Dedifferentiated amniotic fluid mesenchymal stem cell (primary cell): ENCODE data around the gene CMTM2.
"Not testable (repeated sequence)": the region's sequence is repeated elsewhere in the genome, so short reads cannot be mapped to it uniquely, and the experiment has no call there.

ENCODE experiments used
- DNase-seq: peaks from one replicate; pipeline ENCODE4 v3.0.0-alpha.2; 2016; ENCODE audit errors: extremely low spot score

The CMTM2 gene

DNA sequence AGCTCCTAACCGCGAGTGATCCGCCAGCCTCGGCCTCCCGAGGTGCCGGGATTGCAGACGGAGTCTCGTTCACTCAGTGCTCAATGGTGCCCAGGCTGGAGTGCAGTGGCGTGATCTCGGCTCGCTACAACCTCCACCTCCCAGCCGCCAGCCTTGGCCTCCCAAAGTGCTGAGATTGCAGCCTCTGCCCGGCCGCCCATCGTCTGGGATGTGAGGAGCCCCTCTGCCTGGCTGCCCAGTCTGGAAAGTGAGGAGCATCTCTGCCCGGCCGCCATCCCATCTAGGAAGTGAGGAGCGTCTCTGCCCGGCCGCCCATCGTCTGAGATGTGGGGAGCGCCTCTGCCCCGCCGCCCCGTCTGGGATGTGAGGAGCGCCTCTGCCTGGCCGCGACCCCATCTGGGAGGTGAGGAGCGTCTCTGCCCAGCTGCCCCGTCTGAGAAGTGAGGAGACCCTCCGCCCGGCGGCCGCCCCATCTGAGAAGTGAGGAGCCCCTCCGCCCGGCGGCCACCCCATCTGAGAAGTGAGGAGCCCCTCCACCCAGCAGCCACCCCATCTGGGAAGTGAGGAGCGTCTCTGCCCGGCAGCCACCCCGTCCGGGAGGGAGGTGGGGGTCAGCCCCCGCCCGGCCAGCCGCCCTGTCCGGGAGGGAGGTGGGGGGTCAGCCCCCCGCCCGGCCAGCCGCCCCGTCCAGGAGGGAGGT lies 51.4 kb downstream of the CMTM2 start:
- not testable (repeated sequence) for DNase-seq

DNA sequence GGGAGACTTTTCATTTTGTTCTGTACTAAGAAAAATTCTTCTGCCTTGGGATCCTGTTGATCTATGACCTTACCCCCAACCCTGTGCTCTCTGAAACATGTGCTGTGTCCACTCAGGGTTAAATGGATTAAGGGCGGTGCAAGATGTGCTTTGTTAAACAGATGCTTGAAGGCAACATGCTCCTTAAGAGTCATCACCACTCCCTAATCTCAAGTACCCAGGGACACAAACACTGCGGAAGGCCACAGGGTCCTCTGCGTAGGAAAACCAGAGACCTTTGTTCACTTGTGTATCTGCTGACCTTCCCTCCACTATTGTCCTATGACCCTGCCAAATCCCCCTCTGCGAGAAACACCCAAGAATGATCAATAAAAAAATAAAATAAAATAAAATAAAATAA lies 52.3 kb downstream of the CMTM2 start:
- DNase-seq, result not testable (repeated sequence)

DNA sequence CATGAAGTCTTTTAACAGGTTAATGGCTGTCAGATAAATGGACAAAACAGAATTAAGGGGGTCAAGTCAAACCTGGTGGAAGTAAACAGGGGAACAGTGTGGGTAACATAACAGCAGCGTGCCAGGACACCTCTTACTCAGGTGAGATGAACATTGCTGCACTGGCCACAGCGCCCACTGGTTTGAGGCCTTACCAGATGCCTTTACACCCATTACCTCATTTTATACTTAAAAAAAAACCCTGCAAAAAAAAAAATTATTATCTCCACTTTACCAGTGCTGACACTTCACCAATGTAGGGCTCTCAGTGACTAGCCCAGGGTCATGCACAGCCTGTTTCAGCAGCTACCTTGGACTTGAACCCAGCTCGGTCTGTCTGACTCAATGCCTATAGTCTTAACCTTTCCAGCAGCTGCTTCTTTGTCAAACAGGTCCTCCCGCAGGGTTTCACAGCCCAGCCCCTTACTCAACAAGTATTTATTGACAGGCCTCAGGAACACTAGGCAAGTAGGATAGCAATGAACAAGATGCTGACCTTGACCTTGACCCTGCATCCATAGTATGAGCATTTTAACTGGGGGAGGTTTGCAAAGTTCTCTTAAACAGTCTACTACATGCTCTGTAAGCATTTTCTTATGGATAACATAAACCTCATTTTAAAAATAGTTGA lies 55.4 kb downstream of the CMTM2 start:
- no peak for DNase-seq

DNA sequence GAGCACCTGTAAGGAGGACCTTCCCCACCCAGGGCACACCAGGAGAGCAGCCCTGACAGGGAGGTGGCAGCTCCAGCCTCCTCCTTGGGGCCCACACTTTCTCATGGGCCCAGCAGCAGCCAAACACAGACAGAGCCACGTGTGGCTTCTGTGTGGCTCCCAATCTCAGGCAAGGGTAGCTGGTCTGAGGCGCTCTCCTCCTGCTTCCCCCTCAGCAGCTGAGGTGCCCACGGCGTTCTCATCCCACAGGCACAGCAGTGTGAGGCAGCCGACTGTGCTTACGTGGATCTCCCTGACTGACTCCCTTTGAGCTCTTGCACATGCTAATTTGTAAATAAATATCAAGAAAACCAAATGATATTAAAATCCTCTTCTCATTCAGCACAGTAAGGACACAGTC lies 56.1 kb downstream of the CMTM2 start:
- DNase-seq, result no peak

DNA sequence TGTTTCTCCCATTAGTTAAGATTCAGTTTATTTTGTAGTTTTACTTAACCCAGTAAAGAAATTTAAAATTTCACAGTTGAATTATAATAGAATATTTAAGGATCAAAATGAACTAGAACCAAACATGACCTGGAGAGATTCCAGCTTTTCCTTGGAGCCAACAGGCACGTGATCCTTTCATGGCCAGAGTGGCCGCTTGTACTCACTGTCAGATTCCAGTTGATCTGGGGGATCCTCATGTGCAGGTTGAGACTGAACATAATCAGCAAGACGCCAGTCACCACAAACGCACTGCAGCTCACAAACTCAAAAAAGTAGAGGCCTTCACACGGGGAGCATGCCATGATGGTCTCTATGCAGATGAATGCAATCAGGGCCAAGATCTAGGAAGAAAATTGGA lies 56.9 kb downstream of the CMTM2 start:
- no peak for DNase-seq

DNA sequence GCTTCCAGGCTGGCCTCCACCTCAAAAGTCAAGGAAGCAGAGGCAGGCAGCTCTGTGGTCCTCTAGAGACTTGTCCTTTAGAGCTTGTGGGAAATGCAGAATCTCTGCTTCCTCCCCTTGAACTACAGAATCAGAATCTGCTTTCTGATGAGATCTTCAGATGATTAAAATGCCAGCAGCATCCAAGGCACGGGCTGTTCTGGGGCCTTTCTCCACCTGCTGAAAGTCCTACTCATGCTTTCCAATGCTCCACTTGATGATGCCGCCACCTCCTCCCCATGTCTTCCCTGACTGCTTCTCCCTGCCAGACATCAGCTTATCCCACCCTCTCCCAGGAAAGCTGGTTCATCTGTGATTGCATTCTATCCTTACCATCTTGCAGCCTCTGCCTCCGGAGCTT lies 58.5 kb downstream of the CMTM2 start:
- no peak for DNase-seq
